ENCODE measurements around the gene GPC5.
A peak's percentile ranks its signal among the peaks of the same experiment; 100 is the strongest.
"Not testable (repeated sequence)": the region's sequence is repeated elsewhere in the genome, so short reads cannot be mapped to it uniquely, and the experiment has no call there.

GPC5 gene

DNA sequence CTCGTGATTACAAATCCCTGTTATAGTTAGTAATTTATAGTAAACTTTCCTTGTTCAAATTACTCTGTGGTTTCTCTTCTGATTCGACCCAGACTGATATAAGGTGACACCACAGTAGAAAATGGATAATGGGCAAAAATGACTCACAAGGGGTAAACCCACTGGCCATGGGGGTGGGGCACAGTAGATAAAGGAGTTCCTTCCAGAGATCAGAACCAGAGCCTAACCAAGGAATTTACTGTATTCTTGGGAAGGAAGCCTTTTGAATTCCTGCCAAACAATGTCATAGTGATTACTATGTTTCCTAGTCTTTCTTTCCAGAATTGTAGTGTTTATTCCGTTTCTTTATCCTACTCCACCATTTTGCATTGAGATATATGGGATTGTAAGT, 29.0 kb upstream of the GPC5 start:
- DNase-seq (ENCODE audit: low read depth) = peak; percentile 47

GRCh38 chr13:91370501-91370900, 27.9 kb upstream of the GPC5 start:
- DNase-seq (ENCODE audit: low read depth) = no peak

- DNase-seq (ENCODE audit: low read depth) = no peak
These were observed 25.5 kb upstream of the GPC5 start for GRCh38 chr13:91372911-91373310.

- DNase-seq (ENCODE audit: low read depth) = peak; percentile 19
These were observed 23.2 kb upstream of the GPC5 start for GRCh38 chr13:91375116-91375729.

DNA sequence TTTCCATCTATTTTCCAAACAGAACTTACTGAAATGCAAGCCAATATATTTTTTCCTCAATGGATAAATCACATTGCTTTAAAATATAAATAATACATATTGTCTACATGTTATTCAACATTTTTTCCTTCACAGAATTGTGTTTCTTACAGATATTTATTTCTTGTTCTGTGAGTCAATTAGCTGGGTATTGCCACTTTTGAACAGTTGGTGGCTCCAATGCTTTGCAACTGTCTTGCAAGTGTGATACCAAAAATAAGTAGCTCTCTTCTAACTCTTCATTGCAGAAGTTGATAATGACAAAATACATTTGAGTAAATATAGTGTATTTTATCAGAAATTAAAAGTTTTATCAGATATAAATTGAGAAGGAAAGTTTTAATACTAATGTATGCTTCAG, 17.1 kb upstream of the GPC5 start:
- peak; percentile 12 for DNase-seq (ENCODE audit: low read depth)

- DNase-seq (ENCODE audit: low read depth) = no peak
These were observed 14.6 kb upstream of the GPC5 start for GRCh38 chr13:91383836-91384235.

DNA sequence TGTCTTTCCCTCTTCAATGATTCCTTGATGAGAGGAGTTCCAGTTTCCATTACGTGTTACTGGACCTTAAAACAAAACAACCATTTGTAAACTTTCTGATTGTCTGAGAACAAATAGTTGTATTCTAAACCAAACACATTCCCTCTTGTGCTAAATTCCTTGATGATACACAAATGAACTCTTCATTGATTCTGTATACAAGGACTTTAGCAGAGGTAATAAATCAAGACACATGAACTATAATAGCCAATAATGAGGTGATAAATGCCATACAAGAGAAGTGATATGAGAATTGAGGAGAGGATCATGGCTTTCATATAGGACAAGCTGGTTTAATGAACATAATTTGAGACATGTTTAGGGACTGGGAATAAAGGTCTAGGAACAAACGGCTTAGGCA, 13.5 kb upstream of the GPC5 start:
- DNase-seq (ENCODE audit: low read depth) = no peak

DNA sequence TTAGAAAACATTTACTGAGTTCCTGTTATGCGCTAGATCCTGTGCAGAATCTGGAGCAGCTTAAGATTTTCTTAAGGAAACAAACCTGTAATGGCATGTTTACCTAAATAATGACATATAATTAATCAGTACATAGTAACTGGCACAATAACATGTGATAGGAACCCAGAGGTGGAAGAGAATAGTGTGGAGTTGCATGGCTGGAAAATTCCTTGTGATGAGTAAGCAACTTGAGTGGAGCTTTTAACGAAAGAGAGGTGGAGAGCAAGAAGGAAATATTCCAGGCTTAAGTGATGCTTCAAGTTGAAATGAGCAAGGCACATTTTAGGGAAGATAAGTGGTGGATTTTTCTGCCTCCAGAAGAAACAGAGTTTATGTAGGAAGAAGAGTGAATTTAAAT, 9.2 kb upstream of the GPC5 start:
- DNase-seq (ENCODE audit: low read depth) = no peak

GRCh38 chr13:91397595-91397994, 826 bp upstream of the GPC5 start:
- DNase-seq (ENCODE audit: low read depth) = no peak

DNA sequence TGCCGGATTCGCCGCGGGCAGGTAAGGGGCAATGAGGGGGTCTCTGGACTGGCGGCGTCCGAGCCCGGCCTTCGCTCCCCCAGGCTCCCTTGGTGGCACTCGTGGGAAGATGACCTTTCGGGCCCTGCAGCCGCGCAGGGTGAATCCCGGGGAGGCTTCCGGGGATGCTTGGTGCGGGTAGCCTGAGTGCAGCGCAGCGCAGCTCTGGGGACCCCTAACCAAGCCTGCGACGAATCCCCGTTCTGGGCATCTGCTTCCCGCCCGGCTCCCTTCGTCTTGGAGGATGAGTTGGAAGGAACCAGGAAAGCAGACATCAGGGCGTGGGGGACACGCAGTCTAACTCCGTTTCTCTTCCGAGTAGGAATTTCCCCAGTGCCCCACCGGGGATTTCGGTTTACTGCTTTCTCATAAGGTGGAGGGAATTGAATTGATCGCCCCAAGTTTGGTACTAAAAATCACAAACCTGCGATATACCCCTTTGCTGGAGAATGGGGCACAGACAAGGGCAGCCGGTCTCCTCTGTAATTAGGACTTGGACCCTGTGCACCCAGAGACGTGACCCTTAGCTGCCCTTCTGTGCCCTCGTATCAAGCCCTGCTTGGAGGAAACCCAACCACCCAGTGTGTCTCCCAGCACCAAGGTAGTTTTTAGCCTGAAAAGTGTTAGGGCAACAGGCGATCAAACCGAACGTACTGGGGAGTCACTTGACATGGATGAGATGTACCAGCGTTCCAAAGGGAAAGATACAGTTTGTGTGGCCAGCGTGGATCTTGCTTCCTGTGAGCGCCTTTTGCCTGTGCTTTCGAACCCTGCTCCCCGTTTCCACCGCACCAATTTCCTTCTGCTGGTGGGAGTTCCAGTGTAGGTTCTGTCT, 1.0 kb downstream of the GPC5 start:
- no peak for DNase-seq (ENCODE audit: low read depth)

- no peak for DNase-seq (ENCODE audit: low read depth)
These were observed 1.6 kb downstream of the GPC5 start for GRCh38 chr13:91400063-91400399.

GRCh38 chr13:91400671-91401070, 2.2 kb downstream of the GPC5 start:
- DNase-seq (ENCODE audit: low read depth) = no peak

GRCh38 chr13:91401920-91402319, 3.5 kb downstream of the GPC5 start:
- no peak for DNase-seq (ENCODE audit: low read depth)

- DNase-seq (ENCODE audit: low read depth) = no peak
These were observed 6.8 kb downstream of the GPC5 start for GRCh38 chr13:91405240-91405639.

GRCh38 chr13:91406619-91407018, 8.2 kb downstream of the GPC5 start:
- peak; percentile 29 for DNase-seq (ENCODE audit: low read depth)

DNA sequence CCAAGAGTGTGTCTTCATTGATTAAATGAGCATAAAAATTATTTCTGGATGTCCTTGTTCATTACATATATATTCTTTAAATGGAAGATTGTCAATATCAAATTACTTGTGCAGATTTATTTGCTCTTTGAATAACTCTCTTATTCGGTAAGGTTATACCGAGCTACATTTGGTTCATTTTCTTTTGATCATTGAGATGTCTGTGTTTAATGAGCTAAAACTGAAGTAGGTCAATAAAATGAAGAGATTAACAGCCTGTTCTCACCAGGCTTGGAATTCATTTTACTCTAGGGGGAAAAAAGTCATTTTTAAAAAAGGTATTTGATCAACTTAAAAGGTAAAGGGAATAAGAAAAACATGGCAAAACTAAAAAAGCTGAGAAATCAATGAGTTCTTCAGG, 10.6 kb downstream of the GPC5 start:
- no peak for DNase-seq (ENCODE audit: low read depth)

- DNase-seq (ENCODE audit: low read depth) = not testable (repeated sequence)
These were observed 18.2 kb downstream of the GPC5 start for GRCh38 chr13:91416579-91416978.

- DNase-seq (ENCODE audit: low read depth) = no peak
These were observed 19.4 kb downstream of the GPC5 start for GRCh38 chr13:91417660-91418325.

GRCh38 chr13:91426913-91427312, 28.5 kb downstream of the GPC5 start:
- DNase-seq (ENCODE audit: low read depth) = no peak

DNA sequence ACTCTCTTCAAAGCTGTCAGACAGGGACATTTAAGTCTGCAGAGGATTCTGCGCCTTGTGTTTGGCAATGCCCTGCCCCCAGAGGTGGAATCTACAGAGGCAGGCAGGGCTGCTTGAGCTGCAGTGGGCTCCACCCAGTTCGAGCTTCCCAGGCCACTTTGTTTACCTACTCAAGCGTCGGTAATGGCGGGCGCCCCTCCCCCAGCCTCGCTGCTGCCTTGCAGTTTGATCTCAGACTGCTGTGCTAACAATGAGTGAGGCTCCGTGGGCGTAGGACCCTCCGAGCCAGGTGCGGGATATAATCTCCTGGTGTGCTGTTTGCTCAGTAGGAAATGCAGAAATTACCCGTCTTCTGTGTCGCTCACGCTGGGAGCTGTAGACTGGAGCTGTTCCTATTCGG, 40.3 kb downstream of the GPC5 start:
- not testable (repeated sequence) for DNase-seq (ENCODE audit: low read depth)

DNA sequence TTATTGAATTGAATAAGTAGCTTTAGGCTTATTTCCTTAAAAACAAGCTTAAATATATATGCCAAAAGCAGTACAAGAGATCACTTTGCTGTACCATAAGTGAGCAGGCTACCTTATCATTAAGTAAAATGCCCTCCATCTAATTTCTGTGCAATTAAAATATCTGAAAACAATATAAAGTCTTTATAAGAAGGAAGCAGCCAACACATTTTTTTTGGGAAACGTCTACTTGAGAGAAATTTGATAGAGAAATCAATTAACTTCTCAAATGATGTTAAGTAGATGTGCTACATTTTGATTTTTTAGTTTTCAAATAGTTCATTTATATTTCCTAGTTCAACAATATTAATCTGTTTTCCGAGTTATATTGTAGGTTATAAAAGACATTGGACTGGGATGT, 52.5 kb downstream of the GPC5 start:
- DNase-seq (ENCODE audit: low read depth) = no peak

GRCh38 chr13:91454666-91455065, 56.2 kb downstream of the GPC5 start:
- no peak for DNase-seq (ENCODE audit: low read depth)

GRCh38 chr13:91456837-91457236, 58.4 kb downstream of the GPC5 start:
- no peak for DNase-seq (ENCODE audit: low read depth)
